Measurements from ENCODE around the gene RPL32. TPM values are rescaled to one million over a fixed set of nuclear protein-coding genes. Genes with fewer than 3 reads are reported as not detected.

RPL32 gene
- total RNA-seq, 4 donors from 2014 or later, result 675 to 1,285 (median 784) TPM

DNA sequence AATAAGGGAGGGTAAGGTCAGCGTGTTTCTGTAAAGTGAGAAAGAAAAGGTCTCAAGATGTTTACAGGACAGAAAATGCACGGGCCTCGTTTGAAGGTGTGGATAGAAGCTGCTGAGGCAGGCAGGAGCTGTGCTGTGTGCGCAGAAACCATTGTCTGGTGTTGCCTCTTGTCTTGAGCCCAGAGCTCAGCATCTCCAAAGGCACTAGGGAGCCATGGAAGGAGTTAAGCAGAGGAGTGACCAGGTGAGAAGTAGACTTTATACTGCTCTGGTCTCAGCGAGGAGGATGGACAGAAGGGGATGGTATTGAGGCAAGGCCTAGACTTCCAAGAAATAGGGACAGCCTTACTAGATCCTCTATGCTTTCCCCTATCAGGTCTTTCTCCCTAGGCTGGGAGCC, 31.9 kb downstream of the RPL32 start:
- no peak for TF ChIP-seq CTCF (IDR thresholded peaks at IDR 0.05; ENCODE audit: low read depth)

- TF ChIP-seq CTCF (IDR thresholded peaks at IDR 0.05; ENCODE audit: low read depth), result no peak
Measured at GRCh38 chr3:12809001-12809400, 32.4 kb downstream of the RPL32 start.

- TF ChIP-seq CTCF (IDR thresholded peaks at IDR 0.05; ENCODE audit: low read depth), result no peak
Measured at GRCh38 chr3:12808587-12808986, 32.8 kb downstream of the RPL32 start.

- no peak for TF ChIP-seq CTCF (IDR thresholded peaks at IDR 0.05; ENCODE audit: low read depth)
Measured at GRCh38 chr3:12807601-12808359, 33.6 kb downstream of the RPL32 start.

GRCh38 chr3:12807066-12807465, 34.3 kb downstream of the RPL32 start:
- TF ChIP-seq CTCF (IDR thresholded peaks at IDR 0.05; ENCODE audit: low read depth), result no peak

- TF ChIP-seq CTCF (IDR thresholded peaks at IDR 0.05; ENCODE audit: low read depth), result no peak
Measured at GRCh38 chr3:12803371-12803770, 38.0 kb downstream of the RPL32 start.

- TF ChIP-seq CTCF (IDR thresholded peaks at IDR 0.05; ENCODE audit: low read depth), result no peak
Measured at GRCh38 chr3:12799525-12800440, 41.6 kb downstream of the RPL32 start.

All from subcutaneous adipose tissue (tissue), 4 donors.